Measurements from ENCODE around the gene IL37.
A peak's percentile ranks its signal among the peaks of the same experiment; 100 is the strongest.
"Not testable (repeated sequence)": the region's sequence is repeated elsewhere in the genome, so short reads cannot be mapped to it uniquely, and the experiment has no call there.

Gene IL37

GRCh38 chr2:112923237-112923966 lies 12.4 kb downstream of the IL37 start:
- no peak for DNase-seq (ENCODE audit: low spot score)

GRCh38 chr2:112923967-112924338 lies 13.0 kb downstream of the IL37 start:
- no peak for DNase-seq (ENCODE audit: low spot score)

GRCh38 chr2:112924360-112924759 lies 13.4 kb downstream of the IL37 start:
- DNase-seq (ENCODE audit: low spot score): no peak

DNA sequence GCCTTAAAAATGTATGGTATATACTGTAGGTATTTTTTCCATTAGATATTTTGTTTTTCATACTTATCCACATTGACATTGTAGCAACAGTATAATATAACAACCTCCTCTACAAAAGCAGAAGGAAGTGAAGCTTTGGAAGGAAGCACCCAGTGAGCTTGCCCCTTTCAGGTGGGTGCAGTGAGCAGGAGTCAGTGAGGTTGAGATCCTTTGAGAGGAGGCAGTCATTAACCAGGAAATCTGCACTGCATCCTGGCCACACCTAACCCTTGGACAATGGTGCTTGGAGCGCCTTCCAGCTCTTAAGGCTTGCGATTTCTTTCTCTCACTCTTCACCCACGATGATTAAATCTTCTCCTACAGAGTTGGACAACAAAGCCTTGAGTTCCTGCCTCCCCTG lies 13.9 kb downstream of the IL37 start:
- no peak for DNase-seq (ENCODE audit: low spot score)

DNA sequence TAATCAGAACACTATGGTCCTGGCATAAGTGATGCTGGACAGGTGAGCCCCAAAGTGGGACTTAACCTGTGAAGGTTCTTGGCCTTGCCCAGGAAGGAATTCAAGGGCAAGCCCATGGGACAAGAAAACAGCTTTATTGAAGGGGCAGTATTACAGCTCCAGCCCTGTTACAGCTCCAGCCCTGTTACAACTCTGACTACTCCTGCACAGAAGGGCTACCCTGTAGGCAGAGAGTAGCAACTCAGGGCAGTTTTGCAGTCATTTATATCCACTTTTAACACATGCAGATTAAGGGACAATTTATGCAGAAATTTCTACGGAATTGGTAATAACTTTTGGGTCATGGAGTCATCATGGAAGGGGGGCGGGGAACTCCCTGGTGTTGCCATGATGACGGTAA lies 15.7 kb downstream of the IL37 start:
- no peak for DNase-seq (ENCODE audit: low spot score)

DNA sequence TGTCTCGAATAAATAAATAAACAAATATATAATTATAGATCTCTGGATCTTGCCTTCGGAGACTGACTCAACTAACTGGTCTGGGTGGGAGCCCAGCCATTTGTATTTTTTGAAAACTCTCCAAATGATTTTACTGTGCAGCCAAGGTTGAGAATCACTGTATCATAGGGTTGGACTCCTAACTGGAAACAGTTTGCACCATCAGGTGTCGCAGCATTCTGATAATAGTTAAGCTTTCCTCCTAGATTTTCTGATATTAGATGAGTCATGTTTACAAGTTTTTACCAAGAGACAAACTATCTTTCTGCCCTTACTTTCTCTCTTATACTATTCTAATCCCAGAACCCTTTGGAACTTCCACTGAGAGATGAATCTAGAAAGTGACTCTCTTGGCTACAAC lies 16.8 kb downstream of the IL37 start:
- no peak for DNase-seq (ENCODE audit: low spot score)

- no peak for DNase-seq (ENCODE audit: low spot score)
Measured at GRCh38 chr2:112933261-112933660, 22.3 kb downstream of the IL37 start.

- not testable (repeated sequence) for DNase-seq (ENCODE audit: low spot score)
Measured at GRCh38 chr2:112934117-112934516, 23.2 kb downstream of the IL37 start.

DNA sequence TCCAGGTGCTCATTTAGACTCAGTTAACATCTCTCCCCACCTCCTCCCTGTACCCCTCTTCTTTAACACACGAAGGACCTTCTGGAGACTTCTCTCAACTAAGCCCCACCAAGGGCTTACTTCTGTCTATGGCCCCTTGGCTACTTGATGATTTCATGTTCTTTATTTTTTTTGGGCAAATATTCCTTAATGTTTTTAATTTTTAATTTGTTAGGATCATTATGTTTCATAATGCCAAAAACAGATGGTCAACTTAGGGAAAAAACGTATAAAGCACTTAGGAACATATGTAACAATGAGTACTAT lies 25.9 kb downstream of the IL37 start:
- DNase-seq (ENCODE audit: low spot score): no peak

DNA sequence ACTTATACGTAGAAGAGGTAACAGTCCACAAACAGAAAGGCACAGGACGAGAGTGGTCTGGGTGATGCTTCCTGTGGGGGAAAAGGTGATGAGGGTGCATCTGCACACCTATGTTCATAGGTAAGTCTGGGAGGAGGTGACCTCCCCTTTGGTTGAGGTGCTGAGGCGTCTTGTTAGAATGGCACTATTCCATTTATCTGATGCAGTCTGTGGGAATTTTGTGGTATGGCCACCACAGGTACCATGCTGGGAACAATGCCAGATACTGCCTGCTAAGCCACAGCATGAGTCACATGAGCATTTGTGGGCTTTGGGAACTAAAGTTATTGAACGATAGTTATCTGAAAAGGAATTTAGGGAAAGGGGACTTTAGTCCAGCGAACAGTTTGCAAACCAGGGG lies 27.9 kb downstream of the IL37 start:
- DNase-seq (ENCODE audit: low spot score): no peak

DNA sequence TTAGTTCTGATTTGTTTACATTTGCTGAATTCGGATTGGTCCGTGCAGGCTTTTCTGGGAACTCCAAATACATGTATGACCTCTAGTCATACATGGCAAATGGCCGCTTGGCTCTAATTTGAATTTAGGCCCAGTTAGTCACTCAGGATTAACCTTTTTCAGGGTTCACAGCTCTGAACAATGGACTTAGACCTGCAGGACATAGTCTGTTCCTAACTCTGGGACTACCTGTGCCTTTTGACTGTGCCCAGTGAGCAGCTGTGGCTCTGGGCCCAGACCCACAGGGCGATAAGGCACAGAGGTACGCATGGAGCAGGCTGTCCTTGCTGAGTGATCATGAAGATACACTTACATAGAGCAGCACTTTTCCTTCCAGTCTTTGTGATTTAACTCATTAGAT lies 28.5 kb downstream of the IL37 start:
- no peak for DNase-seq (ENCODE audit: low spot score)

GRCh38 chr2:112940859-112941625 lies 30.1 kb downstream of the IL37 start:
- no peak for DNase-seq (ENCODE audit: low spot score)

DNA sequence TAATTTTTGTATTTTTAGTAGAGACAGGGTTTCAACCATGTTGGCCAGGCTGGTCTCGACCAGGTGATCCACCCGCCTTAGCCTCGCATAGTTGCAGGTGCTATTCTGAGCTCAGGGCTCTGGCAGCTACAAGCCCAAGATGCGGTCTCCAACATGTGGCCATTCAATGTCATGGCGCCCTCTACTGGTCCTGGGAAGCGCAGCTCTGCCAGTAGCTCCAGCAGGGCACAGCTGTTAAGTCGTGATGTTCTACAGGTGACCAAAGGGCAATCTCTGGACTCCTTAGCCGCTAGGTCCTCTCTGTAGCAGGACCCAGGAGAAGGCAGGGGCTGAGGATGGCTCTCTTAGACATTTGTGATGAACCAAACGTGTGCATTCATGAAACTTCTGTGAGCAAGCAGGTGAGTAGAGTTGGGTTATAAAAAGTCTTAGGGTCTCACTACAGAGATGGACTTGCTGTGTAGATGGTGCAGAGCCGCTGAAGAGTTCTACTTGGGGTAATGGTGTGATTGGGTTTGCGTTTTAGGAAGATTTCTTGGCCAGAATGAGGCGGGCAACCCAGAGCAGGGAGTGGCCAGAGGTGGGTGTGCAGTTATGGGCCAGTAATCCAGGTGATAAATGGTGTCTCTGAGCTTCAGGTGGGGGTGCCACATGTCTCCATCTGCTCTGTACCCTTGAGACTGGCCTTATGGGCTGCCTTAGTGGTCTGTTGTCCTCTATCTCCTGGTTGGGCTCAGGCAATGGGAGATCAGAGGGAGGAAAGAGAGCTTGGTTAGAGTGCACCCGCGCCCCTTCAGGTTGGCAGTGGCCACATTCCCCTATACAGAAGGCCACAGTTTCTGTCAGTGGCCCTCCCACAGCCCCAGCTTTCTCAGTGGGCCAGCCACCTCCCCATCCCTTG lies 31.0 kb downstream of the IL37 start:
- peak; percentile 84 for DNase-seq (ENCODE audit: low spot score)

DNA sequence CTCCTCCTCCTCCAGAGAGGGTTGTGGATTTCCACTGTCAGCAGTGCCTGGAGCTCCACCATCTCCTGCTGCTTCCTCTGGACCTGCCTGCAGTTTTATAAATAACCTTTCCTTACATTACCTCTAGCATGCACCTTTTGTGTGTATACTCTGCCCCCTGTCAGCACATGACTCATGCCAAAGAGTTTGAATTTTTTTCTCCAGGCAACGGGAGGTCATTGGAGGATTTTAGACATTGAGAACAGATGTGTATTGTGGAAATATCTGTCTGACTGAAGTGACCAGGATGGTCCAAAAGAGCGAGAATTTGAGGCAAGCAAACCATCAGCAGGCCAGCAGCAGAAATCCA lies 31.7 kb downstream of the IL37 start:
- DNase-seq (ENCODE audit: low spot score): no peak

DNA sequence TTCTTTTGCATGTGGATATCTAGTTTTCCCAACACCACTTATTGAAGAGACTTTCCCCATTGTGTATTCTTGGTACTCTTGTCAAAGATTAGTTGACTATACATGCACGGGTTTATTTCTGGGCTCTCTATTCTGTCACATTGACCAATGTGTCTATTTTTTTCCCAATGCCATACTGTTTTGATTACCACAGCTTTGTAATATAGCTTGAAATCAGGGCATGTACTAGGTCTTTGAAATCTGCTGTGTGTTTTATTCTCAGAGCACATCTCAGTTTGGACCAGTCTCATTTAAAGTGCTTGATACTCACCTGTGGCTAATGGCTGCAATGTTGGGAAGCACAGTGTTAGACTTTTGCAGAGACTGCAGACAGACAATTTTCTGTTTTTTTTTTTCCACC lies 34.0 kb downstream of the IL37 start:
- no peak for DNase-seq (ENCODE audit: low spot score)

- no peak for DNase-seq (ENCODE audit: low spot score)
Measured at GRCh38 chr2:112946086-112946485, 35.1 kb downstream of the IL37 start.

- no peak for DNase-seq (ENCODE audit: low spot score)
Measured at GRCh38 chr2:112947374-112947773, 36.4 kb downstream of the IL37 start.

DNA sequence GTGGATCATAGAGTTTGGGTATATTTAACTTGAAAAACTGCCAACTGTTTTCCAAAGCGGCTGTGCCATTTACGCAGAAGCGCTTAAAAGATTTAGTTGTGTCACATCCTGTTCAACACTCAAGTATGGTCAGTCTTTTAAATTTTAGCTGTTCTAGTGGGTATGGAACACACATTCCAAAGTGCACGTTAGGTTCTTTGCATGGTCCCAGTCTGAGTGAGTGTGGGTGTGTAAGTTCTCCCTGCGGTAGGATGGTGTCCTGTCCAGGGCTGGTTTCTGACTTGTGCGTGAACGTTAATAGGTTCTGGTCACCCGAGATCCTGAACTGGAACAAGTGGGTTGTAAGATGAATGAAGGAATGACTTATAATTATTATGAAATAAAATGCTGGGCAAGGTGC lies 38.5 kb downstream of the IL37 start:
- no peak for DNase-seq (ENCODE audit: low spot score)

DNA sequence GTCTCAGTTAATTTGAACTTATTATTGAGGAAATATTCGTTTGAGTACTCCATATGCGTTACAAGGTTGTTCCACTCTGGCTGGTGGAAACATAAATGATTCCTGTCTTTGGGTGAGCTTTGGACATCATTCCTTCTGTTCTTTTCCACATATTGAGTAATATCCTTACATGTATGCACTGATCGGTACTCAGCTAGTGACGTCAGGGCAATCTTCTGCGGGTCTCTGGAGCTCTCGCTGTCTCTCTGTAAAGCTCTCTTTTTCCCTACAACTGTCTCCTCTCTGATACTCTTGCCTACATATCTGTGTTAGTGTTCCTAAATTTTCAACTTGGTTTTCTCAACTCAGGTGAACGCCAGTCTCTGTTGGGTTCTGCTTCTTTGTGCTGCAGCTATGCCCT lies 43.4 kb downstream of the IL37 start:
- DNase-seq (ENCODE audit: low spot score): no peak

DNA sequence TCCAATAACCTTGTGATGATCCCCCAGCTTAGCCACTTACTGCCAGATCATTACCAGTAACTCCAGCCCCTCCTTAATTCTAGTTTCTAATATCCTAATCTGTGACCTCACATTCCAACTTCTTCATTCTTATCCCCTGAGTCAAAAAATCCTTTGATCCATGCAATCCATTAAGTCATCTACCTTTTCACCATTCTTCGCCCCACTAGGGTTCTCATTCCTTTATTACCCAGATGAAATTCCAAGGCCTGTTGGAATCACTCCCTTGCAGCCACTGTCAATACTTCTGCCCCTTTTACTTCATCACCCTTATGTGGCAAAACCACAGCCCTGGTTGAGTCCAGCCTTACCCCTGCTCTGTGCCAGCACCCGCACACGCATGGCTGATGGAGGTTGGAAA lies 46.5 kb downstream of the IL37 start:
- no peak for DNase-seq (ENCODE audit: low spot score)

DNA sequence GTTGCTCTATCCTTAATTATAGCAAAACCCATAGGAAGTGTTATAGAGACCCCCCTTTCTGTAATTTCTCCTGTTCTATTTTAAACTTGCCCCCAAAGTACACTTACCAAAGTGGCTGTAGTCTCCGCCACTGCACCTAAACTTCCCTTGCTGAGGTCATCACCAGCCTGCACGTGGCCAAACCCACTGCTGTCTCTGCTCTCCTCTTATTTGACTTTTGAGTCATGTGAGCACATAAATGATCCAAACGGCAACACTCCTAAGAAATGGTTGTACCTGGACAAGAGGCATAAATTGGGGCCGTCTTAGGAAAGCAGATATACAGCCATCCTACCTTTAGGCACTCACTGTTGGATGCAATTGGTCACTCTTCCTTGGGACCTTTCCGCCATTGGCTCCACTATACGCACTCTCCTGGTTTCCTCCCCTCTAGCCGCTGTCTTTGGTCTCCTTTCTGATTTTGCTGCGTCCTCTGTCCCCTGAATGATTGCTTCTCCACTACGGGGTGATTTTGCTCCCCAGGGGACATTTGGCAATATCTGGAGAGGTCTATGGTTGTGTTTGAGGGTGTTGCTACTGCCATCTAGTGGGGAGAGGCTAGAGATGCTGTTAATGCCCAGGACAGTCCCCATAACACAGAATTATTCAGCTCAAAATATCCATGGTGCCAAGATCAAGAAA lies 47.6 kb downstream of the IL37 start:
- DNase-seq (ENCODE audit: low spot score): no peak

GRCh38 chr2:112959109-112959812 lies 48.3 kb downstream of the IL37 start:
- DNase-seq (ENCODE audit: low spot score): no peak

All from ecto neural progenitor cell (in vitro differentiated cells).